SK-N-SH (cell line): ENCODE data around the gene SEC16A.

ENCODE experiments used
- CHD2 ChIP-seq: fragments of 150-350 bp; IDR thresholded peaks from 2 replicates; pipeline ENCODE4 v1.6.1; 2018; ENCODE audit warnings: low read length; ENCODE audit not compliant: partially characterized antibody
- CTCF ChIP-seq: fragments of 200-600 bp; sonication (generic); IDR thresholded peaks from 2 replicates; pipeline ENCODE4 v1.6.1; 2017; ENCODE audit warnings: antibody characterized with exemption, mild to moderate bottlenecking, moderate library complexity
- EP300 ChIP-seq, 2 experiments: IDR thresholded peaks; 2 replicates each; pipeline versions ENCODE4 v1.4.0 to v1.6.1; 2012; ENCODE audit warnings: borderline replicate concordance in 1 of 2, low read depth in 1 of 2, low read length in 1 of 2
- FOXJ3 ChIP-seq: sonication (generic); formaldehyde crosslinking; IDR thresholded peaks from 2 replicates; pipeline ENCODE4 v1.5.1; 2020; ENCODE audit warnings: mild to moderate bottlenecking, missing genetic modification reagents
- GABPA ChIP-seq: IDR thresholded peaks from 2 replicates; pipeline ENCODE4 v1.4.0; 2012; ENCODE audit warnings: low read depth, mild to moderate bottlenecking
- MAX ChIP-seq: IDR thresholded peaks from 2 replicates; pipeline ENCODE4 v1.4.0; 2012; ENCODE audit warnings: low read depth
- MXI1 ChIP-seq: IDR thresholded peaks from 2 replicates; pipeline ENCODE4 v1.6.1; 2012; ENCODE audit warnings: mild to moderate bottlenecking, low read depth, low read length, improper control_type of control experiment
- REST ChIP-seq: IDR thresholded peaks from 2 replicates; pipeline ENCODE4 v1.6.1; 2012; ENCODE audit warnings: mild to moderate bottlenecking, low read depth, low read length, moderate library complexity
- RFX5 ChIP-seq: IDR thresholded peaks from 2 replicates; pipeline ENCODE4 v1.6.1; 2012; ENCODE audit warnings: mild to moderate bottlenecking, improper control_type of control experiment, low read length
- TAF1 ChIP-seq: IDR thresholded peaks from 2 replicates; pipeline ENCODE4 v1.6.1; 2012; ENCODE audit warnings: low read depth, mild to moderate bottlenecking, low read length, moderate library complexity, borderline replicate concordance
- TEAD4 ChIP-seq: IDR thresholded peaks from 2 replicates; pipeline ENCODE4 v1.4.0; 2012; ENCODE audit warnings: mild to moderate bottlenecking, borderline replicate concordance; ENCODE audit not compliant: insufficient read depth
- USF2 ChIP-seq: fragments of 150-350 bp; IDR thresholded peaks from 2 replicates; pipeline ENCODE4 v1.6.1; 2017; ENCODE audit warnings: antibody characterized with exemption, low read length, low read depth, borderline replicate concordance
- YY1 ChIP-seq: IDR thresholded peaks from 2 replicates; pipeline ENCODE4 v1.4.0; 2012; ENCODE audit warnings: low read depth, mild to moderate bottlenecking

GRCh38 chr9:136513191-136513590 is 30.4 kb upstream of the SEC16A start:
- TF ChIP-seq YY1 (no peak), TAF1 (no peak), CTCF (no peak), USF2 (no peak), CHD2 (no peak), RFX5 (no peak), FOXJ3 (CRISPR knock-in tag) (no peak), REST (no peak), GABPA (no peak), TEAD4 (no peak), EP300 (IDR thresholded peaks at IDR 0.05; ENCODE audit: borderline replicate concordance in 1 of 2, low read depth in 1 of 2, low read length in 1 of 2) (no peak), MAX (no peak), MXI1 (no peak)
